ENCODE measurements around the gene PNPLA5.

PNPLA5 gene

DNA sequence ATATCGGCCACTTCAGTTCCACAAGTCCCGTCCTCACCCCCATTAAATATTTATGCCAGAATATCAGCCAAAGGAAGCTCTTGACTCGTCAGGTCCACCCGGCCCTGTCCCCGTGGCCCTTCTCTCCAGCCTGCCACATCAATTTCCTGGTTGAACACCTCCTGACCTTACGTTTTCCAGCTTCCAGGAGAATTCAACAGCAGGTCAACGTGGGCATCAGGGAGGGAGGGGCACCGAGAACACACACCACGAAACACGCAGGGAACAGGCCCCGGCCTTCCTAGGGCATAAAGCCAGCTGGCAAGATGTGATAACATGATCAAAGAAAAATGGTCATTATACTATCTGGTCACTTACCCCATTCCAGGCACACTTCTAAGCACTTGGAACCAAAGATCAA is 44.8 kb downstream of the PNPLA5 start:
- H3K36me3 Mint-ChIP-seq (ENCODE audit: insufficient read depth), result no peaks in the 10 kb centered on the region
- H3K4me1 Mint-ChIP-seq, result no peaks in the 10 kb centered on the region
- ATAC-seq (replicated peaks; ENCODE audit: extremely low read depth, poor library complexity, severe bottlenecking) (no peak), DNase-seq (ENCODE audit: low spot score in 2 of 2) (no peak)
- no peak overlapping the region for H3K4me3 Mint-ChIP-seq
- no peak overlapping the region for H3K27ac Mint-ChIP-seq (ENCODE audit: low read depth)
- H3K27me3 Mint-ChIP-seq, result peaks cover 68% of the 10 kb centered on the region
- no peaks in the 10 kb centered on the region for H3K9me3 Mint-ChIP-seq

DNA sequence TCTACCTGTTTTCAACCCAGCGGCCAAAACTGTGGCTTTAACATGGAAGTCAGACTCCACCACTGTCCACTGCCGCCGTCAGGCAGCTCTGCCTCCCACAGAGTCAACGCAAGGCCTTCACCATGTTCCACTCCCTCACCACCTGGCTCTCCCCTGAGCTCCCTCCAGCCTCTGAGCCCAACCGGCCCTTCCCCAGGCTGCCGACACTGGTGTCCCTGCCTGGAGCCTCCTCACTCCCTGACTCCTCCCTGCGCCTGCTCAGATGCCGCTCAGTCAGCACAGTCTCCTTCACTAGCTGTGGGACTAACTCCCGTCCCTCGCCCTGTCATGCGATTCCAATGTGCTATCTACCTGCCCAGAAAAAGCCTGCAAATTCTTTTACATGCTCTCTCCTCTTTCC is 45.8 kb downstream of the PNPLA5 start:
- Mint-ChIP-seq H3K27ac (ENCODE audit: low read depth) (no peak overlapping the region), H3K4me3 (no peak overlapping the region), H3K27me3 (peaks cover 58% of the 10 kb centered on the region), H3K9me3 (no peaks in the 10 kb centered on the region), H3K36me3 (ENCODE audit: insufficient read depth) (no peaks in the 10 kb centered on the region), H3K4me1 (no peaks in the 10 kb centered on the region)
- ATAC-seq (replicated peaks; ENCODE audit: extremely low read depth, poor library complexity, severe bottlenecking) (no peak), DNase-seq (ENCODE audit: low spot score in 2 of 2) (no peak)

DNA sequence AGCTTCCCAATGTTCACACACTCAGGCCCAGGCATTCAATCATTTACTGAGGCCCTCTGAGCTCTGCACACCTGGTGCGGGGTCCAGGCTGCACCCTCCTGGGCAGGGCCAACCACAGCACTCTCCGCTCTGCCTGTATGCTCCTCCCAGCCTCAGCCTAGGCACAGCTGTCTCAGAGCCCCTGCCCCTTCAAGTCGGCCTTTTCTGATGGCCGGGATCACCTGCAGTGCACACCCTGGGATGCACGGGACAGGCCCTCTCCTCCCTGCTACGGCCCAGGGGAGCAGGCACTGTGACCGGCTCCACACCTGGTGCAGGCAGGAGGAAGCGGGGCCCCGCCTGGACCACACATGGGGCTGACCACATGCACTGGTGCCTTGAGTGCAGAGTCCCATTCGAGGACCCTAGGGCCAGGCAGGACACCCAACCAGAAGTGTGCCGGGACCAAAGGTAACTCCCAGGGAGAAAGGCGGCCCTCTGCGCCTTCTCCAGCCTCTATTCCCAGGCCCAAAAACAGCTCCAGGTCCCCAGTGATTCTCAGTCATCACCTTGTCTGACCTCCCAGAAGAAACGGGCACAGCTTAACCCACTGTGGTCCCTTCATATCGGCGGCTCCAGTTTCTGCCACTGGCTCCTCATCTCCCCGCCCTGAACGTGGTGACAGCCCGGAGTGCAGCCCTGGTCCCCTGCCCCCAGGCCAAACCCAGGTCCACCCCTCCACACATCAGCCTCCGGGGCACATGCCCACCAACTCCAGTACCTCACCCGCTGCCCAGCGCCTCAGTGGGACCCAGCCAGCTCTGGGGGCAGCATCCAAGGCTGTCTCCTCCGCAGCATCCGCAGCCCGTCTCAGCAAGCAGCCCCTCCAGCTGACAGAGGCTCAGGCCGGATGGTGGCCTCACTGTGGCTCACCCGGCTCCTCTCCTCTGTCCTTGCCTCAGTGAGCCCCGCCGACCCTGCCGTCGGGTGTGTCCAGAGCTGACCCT is 47.0 kb downstream of the PNPLA5 start:
- Mint-ChIP-seq H3K27me3 (peaks cover 47% of the 10 kb centered on the region), H3K4me1 (no peaks in the 10 kb centered on the region), H3K27ac (ENCODE audit: low read depth) (no peak overlapping the region), H3K4me3 (no peak overlapping the region), H3K9me3 (no peaks in the 10 kb centered on the region), H3K36me3 (ENCODE audit: insufficient read depth) (no peaks in the 10 kb centered on the region)
- DNase-seq (ENCODE audit: low spot score in 2 of 2), result no peak
- ATAC-seq (replicated peaks; ENCODE audit: extremely low read depth, poor library complexity, severe bottlenecking), result no peak

DNA sequence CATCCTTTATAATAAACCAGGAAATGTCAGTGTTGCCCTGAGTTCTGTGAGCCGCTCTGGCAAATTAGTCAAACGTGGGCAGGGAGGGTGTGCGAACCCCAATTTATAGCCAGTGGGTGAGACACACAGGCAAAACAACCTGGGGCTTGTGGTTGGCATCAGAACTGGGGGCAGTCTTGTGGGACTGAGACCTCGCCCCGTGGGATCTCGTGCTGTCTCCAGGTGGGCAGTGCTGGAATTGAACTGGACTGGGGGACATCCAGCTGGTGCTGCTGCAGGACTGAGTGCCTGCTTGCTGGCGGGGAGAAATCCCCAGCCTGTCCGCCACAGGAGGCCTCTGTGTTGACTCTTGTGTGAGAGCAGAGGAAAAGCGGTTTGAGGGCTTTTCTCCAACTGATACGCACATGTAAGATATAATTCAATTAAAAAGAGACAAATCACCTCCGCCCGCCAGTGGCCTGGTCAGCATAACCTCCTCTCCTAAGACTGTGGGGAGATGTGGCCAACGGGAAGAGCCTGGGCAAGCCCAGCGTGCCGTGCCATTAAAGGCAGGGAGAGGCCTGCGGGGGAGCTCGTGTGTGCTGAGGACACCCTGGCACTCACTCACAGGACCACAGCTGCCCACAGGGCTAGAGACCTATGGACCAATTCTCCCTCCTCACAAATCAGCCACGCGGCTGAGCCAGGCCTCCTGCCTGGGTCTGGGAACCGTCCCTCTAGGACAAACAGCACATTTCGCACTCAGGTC is 47.9 kb downstream of the PNPLA5 start:
- Mint-ChIP-seq H3K4me3 (no peak overlapping the region), H3K27ac (ENCODE audit: low read depth) (no peak overlapping the region), H3K4me1 (no peaks in the 10 kb centered on the region), H3K27me3 (peaks cover 38% of the 10 kb centered on the region), H3K36me3 (ENCODE audit: insufficient read depth) (no peaks in the 10 kb centered on the region), H3K9me3 (no peaks in the 10 kb centered on the region)
- DNase-seq (ENCODE audit: low spot score in 2 of 2) (no peak), ATAC-seq (replicated peaks; ENCODE audit: extremely low read depth, poor library complexity, severe bottlenecking) (no peak)

DNA sequence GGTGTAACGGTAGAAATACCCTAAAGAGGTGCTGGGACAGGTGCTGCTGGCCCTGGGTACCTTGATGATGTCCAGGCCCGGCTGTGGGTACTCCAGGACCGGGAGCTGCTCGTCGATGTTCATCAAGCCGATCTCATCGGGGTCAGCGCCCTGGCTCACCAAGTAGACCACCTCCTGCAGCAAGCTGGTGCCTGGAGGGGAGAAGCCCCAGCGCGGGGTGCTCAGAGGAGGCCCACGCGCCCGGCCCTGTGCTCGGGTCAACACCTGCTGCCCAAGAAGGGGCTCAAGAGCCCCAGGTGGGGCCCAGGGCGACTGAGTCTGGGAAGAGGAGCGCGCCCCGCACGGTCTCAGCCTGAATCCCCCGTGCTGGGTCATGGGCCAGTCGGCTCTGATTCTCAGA is 50.1 kb downstream of the PNPLA5 start:
- H3K36me3 Mint-ChIP-seq (ENCODE audit: insufficient read depth), result no peaks in the 10 kb centered on the region
- no peak for ATAC-seq (replicated peaks; ENCODE audit: extremely low read depth, poor library complexity, severe bottlenecking)
- no peaks in the 10 kb centered on the region for H3K9me3 Mint-ChIP-seq
- H3K4me3 Mint-ChIP-seq, result no peak overlapping the region
- H3K27me3 Mint-ChIP-seq, result peaks cover 33% of the 10 kb centered on the region
- no peak for DNase-seq (ENCODE audit: low spot score in 2 of 2)
- H3K4me1 Mint-ChIP-seq, result no peaks in the 10 kb centered on the region
- H3K27ac Mint-ChIP-seq (ENCODE audit: low read depth), result no peak overlapping the region

DNA sequence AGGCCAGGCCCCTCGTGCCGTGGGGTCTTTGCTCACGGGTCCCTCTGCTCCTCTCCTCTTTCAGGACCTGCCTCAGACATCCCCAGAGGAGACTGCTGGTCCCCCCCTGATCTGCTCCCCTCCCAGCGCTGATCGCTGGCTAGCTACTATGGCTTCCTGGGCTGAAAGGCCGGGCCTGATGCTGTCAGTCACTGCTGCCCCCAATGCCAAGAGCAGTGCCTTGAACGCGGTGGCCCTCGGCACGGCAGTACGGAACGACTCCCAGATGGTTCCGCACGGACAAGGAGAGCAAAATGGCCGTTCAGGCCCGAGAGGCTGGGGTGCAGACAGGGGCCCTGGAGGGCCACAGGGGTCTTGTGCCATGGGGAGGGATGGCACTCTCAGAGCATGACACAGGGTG is 51.0 kb downstream of the PNPLA5 start:
- DNase-seq (ENCODE audit: low spot score in 2 of 2) (no peak), ATAC-seq (replicated peaks; ENCODE audit: extremely low read depth, poor library complexity, severe bottlenecking) (no peak)
- Mint-ChIP-seq H3K27me3 (peaks cover 27% of the 10 kb centered on the region), H3K4me3 (no peak overlapping the region), H3K9me3 (no peaks in the 10 kb centered on the region), H3K27ac (ENCODE audit: low read depth) (no peak overlapping the region), H3K4me1 (no peaks in the 10 kb centered on the region), H3K36me3 (ENCODE audit: insufficient read depth) (no peaks in the 10 kb centered on the region)

DNA sequence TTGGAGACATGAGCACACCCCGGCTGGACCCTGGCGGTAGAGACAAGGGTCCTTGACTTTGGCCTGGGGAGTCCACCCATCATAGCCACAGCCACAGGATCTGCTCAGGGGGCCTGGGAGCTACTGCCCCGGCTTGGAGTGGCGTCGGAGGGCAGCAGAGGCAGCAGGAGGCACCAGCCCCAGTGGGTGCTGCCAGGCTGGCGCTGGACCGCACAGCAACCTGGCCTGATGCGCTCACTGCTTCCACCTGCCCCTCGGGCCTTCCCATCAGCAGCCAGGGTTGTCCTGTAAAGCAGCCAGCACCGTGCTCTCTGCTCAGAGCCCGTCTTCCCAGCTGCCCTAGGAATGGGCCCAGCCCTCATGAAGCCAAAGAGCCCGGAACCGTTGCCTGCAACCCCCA is 51.4 kb downstream of the PNPLA5 start:
- Mint-ChIP-seq H3K4me3 (no peak overlapping the region), H3K27ac (ENCODE audit: low read depth) (no peak overlapping the region), H3K27me3 (peaks cover 27% of the 10 kb centered on the region), H3K36me3 (ENCODE audit: insufficient read depth) (peaks cover 2% of the 10 kb centered on the region), H3K4me1 (no peaks in the 10 kb centered on the region), H3K9me3 (no peaks in the 10 kb centered on the region)
- no peak for ATAC-seq (replicated peaks; ENCODE audit: extremely low read depth, poor library complexity, severe bottlenecking)
- DNase-seq (ENCODE audit: low spot score in 2 of 2), result no peak

DNA sequence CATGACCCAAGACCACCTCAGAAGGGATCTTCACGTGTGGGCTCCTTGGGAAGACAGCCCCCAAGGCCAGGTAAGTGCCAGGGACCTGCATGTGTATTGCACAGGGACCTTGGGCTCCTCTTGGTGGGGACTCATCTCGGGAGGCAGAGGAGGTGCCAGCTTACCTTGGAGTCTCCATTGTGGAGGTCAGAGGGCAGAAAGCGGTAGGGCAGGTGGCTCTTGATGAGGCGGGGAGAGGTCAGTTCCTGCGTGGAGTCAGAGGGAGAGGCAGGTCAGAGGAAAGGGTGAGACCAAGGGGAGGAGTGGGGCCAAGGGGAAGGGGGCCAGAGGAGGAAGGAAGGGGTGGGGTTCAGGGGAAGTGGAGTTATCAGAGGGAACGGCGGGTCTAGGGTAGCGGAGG is 52.0 kb downstream of the PNPLA5 start:
- Mint-ChIP-seq H3K36me3 (ENCODE audit: insufficient read depth) (peaks cover 2% of the 10 kb centered on the region), H3K27me3 (peaks cover 25% of the 10 kb centered on the region), H3K4me1 (no peaks in the 10 kb centered on the region), H3K27ac (ENCODE audit: low read depth) (no peak overlapping the region), H3K4me3 (no peak overlapping the region), H3K9me3 (no peaks in the 10 kb centered on the region)
- DNase-seq (ENCODE audit: low spot score in 2 of 2) (no peak), ATAC-seq (replicated peaks; ENCODE audit: extremely low read depth, poor library complexity, severe bottlenecking) (no peak)

DNA sequence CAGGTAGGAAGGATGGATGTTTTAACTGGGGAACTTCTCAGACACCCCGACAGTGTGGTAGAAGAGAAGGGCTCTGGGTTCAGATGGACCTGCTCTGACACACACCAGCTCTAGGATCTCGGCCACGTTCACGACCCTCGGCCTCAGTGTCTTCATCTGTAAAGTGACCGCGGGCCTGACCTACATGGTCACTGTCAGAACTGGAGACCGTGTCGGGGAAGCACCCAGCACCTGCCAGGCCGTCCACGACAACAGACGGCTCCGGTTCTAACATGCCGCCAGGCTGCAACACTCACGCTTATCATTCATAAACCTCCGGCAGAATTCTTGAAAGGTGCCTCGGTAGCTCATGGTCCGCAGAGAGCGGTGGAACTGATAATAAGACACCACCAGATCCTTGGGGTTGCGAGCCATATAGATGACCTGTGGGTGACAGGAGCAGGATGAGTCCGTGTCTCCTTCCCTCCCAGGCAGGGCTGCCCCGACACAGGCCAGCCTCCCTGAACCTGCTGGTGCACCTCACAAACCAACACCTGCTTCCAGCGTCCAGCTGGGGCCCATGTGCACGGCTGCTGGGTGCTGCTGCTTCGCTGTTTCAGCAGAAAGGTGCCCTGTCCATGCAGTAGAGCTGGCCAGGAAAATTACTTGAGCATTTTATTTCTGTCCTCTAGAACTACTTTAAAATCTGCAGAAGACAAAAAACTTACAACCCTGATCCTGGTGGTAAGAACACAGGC is 53.1 kb downstream of the PNPLA5 start:
- no peaks in the 10 kb centered on the region for H3K9me3 Mint-ChIP-seq
- no peak overlapping the region for H3K27ac Mint-ChIP-seq (ENCODE audit: low read depth)

DNA sequence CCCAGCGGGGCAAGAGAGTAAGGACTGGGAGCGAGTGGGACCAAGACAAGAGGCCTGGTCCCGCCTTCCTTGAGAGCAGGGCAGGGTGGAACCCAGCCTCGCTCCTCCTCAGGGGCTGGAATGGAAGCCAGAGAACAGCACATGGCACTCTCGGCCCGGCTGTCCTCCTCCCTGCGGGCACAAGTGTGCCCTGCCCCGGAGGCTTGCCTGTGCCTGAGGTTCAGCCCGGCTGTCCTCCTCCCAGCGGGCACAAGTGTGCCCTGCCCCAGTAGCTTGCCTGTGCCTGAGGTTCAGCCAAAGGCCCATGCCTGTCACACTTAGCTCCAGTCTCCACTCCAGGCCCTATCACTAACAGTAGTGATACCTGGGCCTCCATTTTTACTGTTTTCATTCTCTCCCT is 53.7 kb downstream of the PNPLA5 start:
- DNase-seq (ENCODE audit: low spot score in 2 of 2), result no peak
- no peak for ATAC-seq (replicated peaks; ENCODE audit: extremely low read depth, poor library complexity, severe bottlenecking)
- Mint-ChIP-seq H3K9me3 (no peaks in the 10 kb centered on the region), H3K36me3 (ENCODE audit: insufficient read depth) (peaks cover 2% of the 10 kb centered on the region), H3K27ac (ENCODE audit: low read depth) (no peak overlapping the region), H3K27me3 (peaks cover 23% of the 10 kb centered on the region), H3K4me3 (no peak overlapping the region), H3K4me1 (no peaks in the 10 kb centered on the region)

More for the DNA sequence above, 53.1 kb downstream of the PNPLA5 start:
- Mint-ChIP-seq H3K27me3 (peaks cover 23% of the 10 kb centered on the region), H3K4me3 (no peak overlapping the region), H3K4me1 (no peaks in the 10 kb centered on the region), H3K36me3 (ENCODE audit: insufficient read depth) (peaks cover 2% of the 10 kb centered on the region)
- no peak for DNase-seq (ENCODE audit: low spot score in 2 of 2)
- ATAC-seq (replicated peaks; ENCODE audit: extremely low read depth, poor library complexity, severe bottlenecking), result no peak

DNA sequence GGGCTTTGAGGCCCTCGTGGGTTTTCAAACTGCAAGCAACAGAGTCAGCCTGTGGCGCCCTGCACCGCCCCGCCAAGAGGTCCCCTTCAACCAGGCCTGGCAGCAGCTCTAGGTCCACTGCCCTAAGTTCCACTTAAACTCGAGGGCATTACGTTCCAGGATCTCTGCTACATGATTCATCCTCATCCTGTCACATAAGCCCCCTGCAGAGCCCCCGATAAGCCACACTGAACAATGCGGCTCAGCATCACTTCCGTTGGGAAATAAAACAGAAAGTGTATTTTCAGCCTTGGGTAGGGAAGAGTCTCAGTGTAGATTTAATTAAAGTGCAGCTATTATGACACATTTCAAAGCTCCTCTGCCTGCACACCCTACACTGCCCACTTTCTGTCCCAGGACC is 54.1 kb downstream of the PNPLA5 start:
- Mint-ChIP-seq H3K4me3 (no peak overlapping the region), H3K27me3 (peaks cover 23% of the 10 kb centered on the region), H3K27ac (ENCODE audit: low read depth) (no peak overlapping the region), H3K9me3 (no peaks in the 10 kb centered on the region), H3K4me1 (no peaks in the 10 kb centered on the region), H3K36me3 (ENCODE audit: insufficient read depth) (peaks cover 2% of the 10 kb centered on the region)
- ATAC-seq (replicated peaks; ENCODE audit: extremely low read depth, poor library complexity, severe bottlenecking) (no peak), DNase-seq (ENCODE audit: low spot score in 2 of 2) (no peak)

DNA sequence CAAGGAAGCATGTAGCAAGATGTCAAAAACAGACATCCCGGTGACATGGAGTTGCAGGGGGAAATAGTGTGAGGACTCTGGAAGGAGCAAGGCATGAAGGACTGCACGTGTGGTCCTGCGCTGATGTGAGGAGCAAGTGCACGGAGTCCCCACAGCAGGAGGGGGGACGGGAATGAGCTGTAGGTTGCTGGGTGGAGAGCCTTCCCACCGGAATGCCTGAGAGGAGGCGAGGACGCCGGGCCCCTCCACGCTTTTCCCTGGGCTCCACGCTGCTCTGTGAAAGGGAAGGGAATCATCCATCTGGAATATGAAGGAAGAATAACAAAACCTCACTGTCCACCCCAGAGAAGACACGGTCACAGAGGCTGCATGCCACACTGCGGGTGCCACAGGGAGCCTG is 56.1 kb downstream of the PNPLA5 start:
- no peaks in the 10 kb centered on the region for H3K4me1 Mint-ChIP-seq
- peaks cover 23% of the 10 kb centered on the region for H3K27me3 Mint-ChIP-seq
- H3K9me3 Mint-ChIP-seq, result no peaks in the 10 kb centered on the region
- H3K27ac Mint-ChIP-seq (ENCODE audit: low read depth), result no peak overlapping the region
- no peak for DNase-seq (ENCODE audit: low spot score in 2 of 2)
- H3K4me3 Mint-ChIP-seq, result no peak overlapping the region
- ATAC-seq (replicated peaks; ENCODE audit: extremely low read depth, poor library complexity, severe bottlenecking), result no peak
- H3K36me3 Mint-ChIP-seq (ENCODE audit: insufficient read depth), result peaks cover 2% of the 10 kb centered on the region

Data from central memory CD8-positive, alpha-beta T cell (primary cell).